K562 (cell line): Measurements from ENCODE around the gene ABHD1. TPM values are rescaled to one million over a fixed set of nuclear protein-coding genes. Genes with fewer than 3 reads are reported as not detected.

ENCODE experiments used
- ATAC-seq: fragments of 200-7000 bp; cut with Tn5 transposase; 3 replicates; pipeline ENCODE4 v1.9.1; 2020; ENCODE audit warnings: moderate library complexity
- BruUV-seq: library from RNA; stranded (reverse); fragments of 400-500 nt; replicated peaks from 2 replicates; lab custom pipeline; 2021; lab: Mats Ljungman, UMichigan
- CTCF ChIA-PET: fragments of 300-600 bp; formaldehyde crosslinking; extraction: SDS; loops from one replicate; lab custom pipeline; 2021; ENCODE audit warnings: low intra/inter-chr PET ratio; lab: Yijun Ruan, JAX
- POLR2A ChIA-PET: fragments of 300-600, 350-650 bp; sonication (Branson Sonifier 250); formaldehyde crosslinking; extraction: SDS; loops from one replicate; lab custom pipeline; 2021; ENCODE audit warnings: antibody characterized with exemption, inconsistent platforms; lab: Yijun Ruan, JAX
- DNase-seq, 4 experiments: peaks; one replicate each; pipeline versions ENCODE4 v3.0.0 to v3.0.0-alpha.2; 2011 to 2018; ENCODE audit warnings: low spot score in 3 of 4, mixed read lengths in 3 of 4; ENCODE audit errors: extremely low read depth in 1 of 4
- FAIRE-seq: peaks from 2 replicates; lab custom pipeline; 2011; peaks lifted over from hg19 to GRCh38; lab: Jason Lieb, UNC
- H2AFZ ChIP-seq: 2 replicates; pipeline ENCODE4 v1.6.0; 2011; ENCODE audit warnings: low read depth, low read length, control low read depth, inconsistent platforms
- H3K27ac ChIP-seq: fragments of 200-600 bp; 3 replicates; pipeline ENCODE4 v1.8.0; 2011; ENCODE audit warnings: low read depth, mild to moderate bottlenecking, control low read depth, inconsistent platforms, low read length, moderate library complexity, mixed read lengths; ENCODE audit errors: extremely low read depth
- H3K27me3 ChIP-seq, 2 experiments: fragments of 300-600 bp in 1 of 2; 2 replicates in 1 of 2; 3 replicates in 1 of 2; pipeline versions ENCODE4 v1.6.0 to v1.8.0; 2011; ENCODE audit warnings: inconsistent platforms in 2 of 2, low read length in 2 of 2, mild to moderate bottlenecking in 1 of 2, mixed read lengths in 1 of 2, moderate library complexity in 1 of 2; ENCODE audit not compliant: control insufficient read depth in 2 of 2, insufficient read depth in 2 of 2
- H3K36me3 ChIP-seq: fragments of 300-600 bp; 3 replicates; pipeline ENCODE4 v1.8.0; 2011; ENCODE audit warnings: mild to moderate bottlenecking, low read length, inconsistent platforms; ENCODE audit not compliant: control insufficient read depth, insufficient read depth
- H3K4me1 ChIP-seq, 2 experiments: fragments of 200-600 bp in 1 of 2; replicated peaks in 1 of 2; 2 replicates in 1 of 2; 3 replicates in 1 of 2; pipeline versions ENCODE4 v1.5.1 to v1.8.0; 2011; ENCODE audit warnings: inconsistent platforms in 2 of 2, low read length in 2 of 2, mild to moderate bottlenecking in 1 of 2, mixed read lengths in 1 of 2, moderate library complexity in 1 of 2; ENCODE audit not compliant: control insufficient read depth in 2 of 2, insufficient read depth in 2 of 2
- H3K4me2 ChIP-seq: 2 replicates; pipeline ENCODE4 v1.6.1; 2011; ENCODE audit warnings: low read length, control low read depth, inconsistent platforms, mixed read lengths; ENCODE audit not compliant: insufficient read depth
- H3K4me3 ChIP-seq: fragments of 200-600 bp; sonication (generic), shearing (Covaris generic); 2 replicates; pipeline ENCODE4 v1.5.1; 2016; ENCODE audit warnings: control low read depth, inconsistent platforms
- H3K79me2 ChIP-seq: fragments of 200-600 bp; 3 replicates; pipeline ENCODE4 v1.8.0; 2011; ENCODE audit warnings: low read length, inconsistent platforms; ENCODE audit not compliant: control insufficient read depth, insufficient read depth
- H3K9ac ChIP-seq, 2 experiments: 2 replicates each; pipeline versions ENCODE4 v1.6.0 to v1.6.1; 2011; ENCODE audit warnings: low read depth in 2 of 2, low read length in 2 of 2, control low read depth in 1 of 2, inconsistent platforms in 1 of 2, mild to moderate bottlenecking in 1 of 2, mixed read lengths in 1 of 2; ENCODE audit not compliant: insufficient read depth in 1 of 2
- H3K9me1 ChIP-seq: one replicate; pipeline ENCODE4 v1.6.0; 2011; ENCODE audit warnings: inconsistent platforms, mild to moderate bottlenecking, low read length, moderate library complexity; ENCODE audit not compliant: control insufficient read depth, insufficient read depth
- H3K9me3 ChIP-seq: replicated peaks from 2 replicates; pipeline ENCODE4 v1.5.1; 2011; ENCODE audit warnings: low read depth, low read length, inconsistent platforms; ENCODE audit not compliant: control insufficient read depth, insufficient read depth
- H4K20me1 ChIP-seq: replicated peaks from 2 replicates; pipeline ENCODE4 v1.6.1; 2011; ENCODE audit warnings: low read length, inconsistent platforms, mixed read lengths; ENCODE audit not compliant: control insufficient read depth, insufficient read depth
- ATF7 ChIP-seq: fragments of 450-650 bp; IDR thresholded peaks from 2 replicates; pipeline ENCODE4 v1.7.1; 2014; ENCODE audit warnings: mild to moderate bottlenecking, moderate library complexity
- EGR1 ChIP-seq: fragments of 450-650 bp; conservative IDR thresholded peaks from 2 replicates; pipeline ENCODE4 v1.6.1; 2017; ENCODE audit warnings: mild to moderate bottlenecking
- RBFOX2 ChIP-seq: fragments of 200-400 bp; formaldehyde crosslinking; IDR thresholded peaks from 2 replicates; pipeline ENCODE4 v1.6.1; 2017; ENCODE audit warnings: low read depth, mild to moderate bottlenecking, low read length, moderate library complexity
- SMAD2 ChIP-seq: fragments of 150-350 bp; IDR thresholded peaks from 2 replicates; pipeline ENCODE4 v1.6.1; 2014; ENCODE audit warnings: low read depth, mild to moderate bottlenecking, low read length
- TCF7L2 ChIP-seq: fragments of 150-350 bp; IDR thresholded peaks from 2 replicates; pipeline ENCODE4 v1.6.1; 2016; ENCODE audit warnings: low read depth, mild to moderate bottlenecking, low read length, moderate library complexity
- XRCC5 ChIP-seq: fragments of 200-400 bp; formaldehyde crosslinking; IDR thresholded peaks from 2 replicates; pipeline ENCODE4 v1.6.1; 2017; ENCODE audit warnings: low read depth, mild to moderate bottlenecking, low read length
- WGBS: fragments of 100-300 bp; shearing (Covaris generic); methylation state at CpG from one replicate; pipeline ENCODE4 v1.1.6; 2016; ENCODE audit warnings: low coverage, mixed read lengths; ENCODE audit not compliant: insufficient coverage; ENCODE audit errors: missing lambda C conversion rate; 5-methylcytosine and 5-hydroxymethylcytosine counted together
- in situ Hi-C: fragments of 300-500 bp; cut with MboI; formaldehyde crosslinking; loops from 4 replicates; pipeline ENCODE4 v1.15.0; 2018; ENCODE audit warnings: inconsistent platforms, mixed read lengths
- intact Hi-C: fragments of 100-400 bp; cut with micrococcal nuclease; formaldehyde crosslinking; loops from 2 replicates; pipeline ENCODE4 v1.14.2; 2022
- polyA plus RNA-seq, 8 experiments: library from polyadenylated mRNA; depleted of rRNA in 4 of 8; stranded (reverse) in 5 of 8; unstranded in 3 of 8; fragments of >200 nt; fragmentation: Nextera tagmentation in 2 of 8; fragmentation: Illumina TruSeq in 1 of 8; extraction: Ambion mirVana in 2 of 8; extraction: Trizol in 1 of 8; gene quantifications; 2 replicates each; pipeline versions ENCODE4 v1.2.1 to v1.2.3, GENCODE V29; 2011 to 2014; ENCODE audit warnings: inconsistent platforms in 1 of 8, missing spikeins in 1 of 8
- total RNA-seq, 7 experiments: library from RNA; depleted of rRNA in 6 of 7; stranded (reverse); fragments of >200 nt in 6 of 7; fragmentation: Illumina TruSeq in 2 of 7; extraction: Trizol in 2 of 7; gene quantifications; 2 replicates each; pipeline versions ENCODE4 v1.2.1 to v1.2.3, GENCODE V29; 2011 to 2021; ENCODE audit warnings: low replicate concordance in 1 of 7
- TF ChIP-seq, protein P1 (sequence below): sonication (generic); formaldehyde crosslinking; IDR thresholded peaks from 2 replicates; pipeline ENCODE4 v1.9.0; 2022; ENCODE audit warnings: mild to moderate bottlenecking, missing genetic modification reagents
- TF ChIP-seq, protein P2 (sequence below): IDR thresholded peaks from 2 replicates; pipeline ENCODE4 v1.6.1; 2014; ENCODE audit warnings: antibody characterized with exemption
- TF ChIP-seq, protein P3 (sequence below): sonication (generic); formaldehyde crosslinking; IDR thresholded peaks from 2 replicates; pipeline ENCODE4 v1.8.1; 2023; ENCODE audit warnings: mild to moderate bottlenecking, missing genetic modification reagents

ABHD1 gene
- total and polyA plus RNA-seq, 9 of the 15 experiments (the other 6 are each of a cell fraction or from before 2014, with no cell fraction given), result 0.10 to 0.16 (median 0.11) TPM; not detected in 5

DNA sequence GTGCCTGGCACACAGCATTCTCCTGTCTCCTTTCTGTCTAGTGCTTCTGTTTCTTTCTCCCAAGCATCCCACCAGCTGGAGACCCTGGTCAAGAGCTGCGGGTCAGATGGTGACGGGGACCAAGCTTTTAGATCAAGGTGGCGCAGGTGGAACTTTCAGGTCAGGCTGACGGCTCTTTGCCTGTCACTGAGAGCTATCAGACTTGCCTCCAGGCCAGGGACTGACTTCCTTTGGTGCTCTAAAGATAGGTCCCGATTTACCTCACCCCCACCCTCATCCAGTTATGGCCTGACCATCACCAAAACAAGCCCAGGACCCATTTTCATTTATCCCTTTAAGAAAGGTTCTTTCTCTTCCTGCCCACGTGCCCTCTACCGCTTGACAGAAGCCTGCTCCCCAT, 46.4 kb upstream of the ABHD1 start:
- Histone ChIP-seq H3K9ac (peak overlapping the region in 1 of 2 experiments; percentile 19; a peak in 1 of 4 replicates), H2AFZ (no peak overlapping the region), H3K4me3 (no peak overlapping the region), H3K27me3 (no peaks in the 10 kb centered on the region), H4K20me1 (no peaks in the 10 kb centered on the region), H3K9me3 (no peaks in the 10 kb centered on the region), H3K36me3 (no peaks in the 10 kb centered on the region), H3K4me1 (peaks cover 51 to 65% of the 10 kb centered on the region in 2 experiments), H3K9me1 (peaks cover 4% of the 10 kb centered on the region), H3K4me2 (no peak overlapping the region), H3K79me2 (no peaks in the 10 kb centered on the region), H3K27ac (no peak overlapping the region)
- ATAC-seq, result no peak
- WGBS, result 76% methylated on average over 5 of the region's 7 CpGs
- FAIRE-seq, result no peak
- intact Hi-C loops, result no loop called here
- ChIA-PET POLR2A (interaction anchor here (1.2 to 1.4 kb wide), 3 partner anchors 10 to 14 kb away, joined by 4 to 7 read pairs (median 5); partner anchors contain the start of gene KHK), CTCF (no interaction called here)
- in situ Hi-C loops, result no loop called here
- no TSS peak for BruUV-seq
- no peak for TF ChIP-seq SMAD2
- DNase-seq, result no peak

DNA sequence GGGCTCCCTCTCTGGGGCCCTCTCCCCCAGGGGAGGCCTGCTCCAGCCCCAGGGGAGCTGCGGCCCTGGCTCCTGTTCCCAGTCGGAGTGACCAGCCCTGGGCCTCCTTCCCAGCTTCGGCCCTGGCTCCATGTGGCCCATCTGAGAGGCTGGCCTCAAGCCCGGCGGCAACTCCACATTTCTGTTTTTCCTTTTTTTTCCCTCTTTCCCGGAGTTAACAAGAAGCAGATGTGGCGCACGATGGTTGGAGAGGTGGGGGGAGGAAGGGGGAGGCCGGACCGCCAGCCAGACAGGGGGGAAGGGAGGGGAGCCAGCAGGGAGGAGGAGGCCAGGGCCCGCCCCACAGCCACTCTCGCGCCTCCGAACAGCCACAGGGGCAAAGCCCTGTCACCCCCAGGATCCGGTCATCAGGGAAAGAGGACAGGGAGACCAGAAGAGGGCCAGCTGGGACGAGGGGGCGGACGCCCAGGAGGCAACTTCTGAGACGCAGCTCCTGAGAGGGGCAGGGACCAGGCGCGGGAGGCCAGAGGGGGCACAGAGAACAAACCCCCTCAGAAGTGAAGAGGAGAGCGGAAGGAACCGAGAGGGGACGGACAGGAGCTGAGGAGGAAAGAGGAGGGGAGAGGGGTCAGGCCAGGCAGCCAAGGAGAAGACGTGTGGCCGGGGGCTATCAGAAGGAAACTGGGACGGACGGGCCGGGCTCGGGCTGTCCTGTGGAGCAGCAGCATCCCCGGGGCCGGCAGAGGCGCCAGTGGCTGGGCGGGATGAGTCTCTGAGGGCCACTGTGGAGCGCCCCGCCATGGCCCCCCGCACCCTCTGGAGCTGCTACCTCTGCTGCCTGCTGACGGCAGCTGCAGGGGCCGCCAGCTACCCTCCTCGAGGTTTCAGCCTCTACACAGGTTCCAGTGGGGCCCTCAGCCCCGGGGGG, 45.1 kb upstream of the ABHD1 start, which contains the start of gene EMILIN1:
EMILIN1 (plus strand) TSS at position 349 of the 928 bp plus-strand sequence; CDS start at position 800, 451 bp downstream.
- 94% methylated on average over 17 of the region's 41 CpGs for WGBS
- in situ Hi-C loops, result no loop called here
- Histone ChIP-seq H3K27me3 (no peaks in the 10 kb centered on the region), H3K9me1 (peaks cover 4% of the 10 kb centered on the region), H3K4me1 (peaks cover 59 to 68% of the 10 kb centered on the region in 2 experiments), H4K20me1 (no peaks in the 10 kb centered on the region), H3K79me2 (no peaks in the 10 kb centered on the region), H3K9me3 (no peaks in the 10 kb centered on the region), H3K27ac (no peak within 1 kb of the TSS), H3K4me2 (no peak within 1 kb of the TSS), H3K4me3 (no peak within 1 kb of the TSS), H2AFZ (peak within 1 kb of the TSS; percentile 42; the same call in 1 of the 2 replicates), H3K36me3 (no peaks in the 10 kb centered on the region), H3K9ac (peak within 1 kb of the TSS in 1 of 2 experiments; percentile 77; a peak in 2 of 4 replicates)
- ATAC-seq, result no peak
- intact Hi-C loops, result no loop called here
- no TSS peak for BruUV-seq
- ChIA-PET CTCF (no interaction called here), POLR2A (interaction anchor here (0.6 to 1.4 kb wide), 7 partner anchors 7 to 120 kb away, joined by 3 to 7 read pairs (median 3); no protein-coding TSS in a partner anchor)
- peak in 2 of 4 experiments; percentile 33 to 46 for DNase-seq
- no peak for FAIRE-seq
- TF ChIP-seq, protein P1, sequence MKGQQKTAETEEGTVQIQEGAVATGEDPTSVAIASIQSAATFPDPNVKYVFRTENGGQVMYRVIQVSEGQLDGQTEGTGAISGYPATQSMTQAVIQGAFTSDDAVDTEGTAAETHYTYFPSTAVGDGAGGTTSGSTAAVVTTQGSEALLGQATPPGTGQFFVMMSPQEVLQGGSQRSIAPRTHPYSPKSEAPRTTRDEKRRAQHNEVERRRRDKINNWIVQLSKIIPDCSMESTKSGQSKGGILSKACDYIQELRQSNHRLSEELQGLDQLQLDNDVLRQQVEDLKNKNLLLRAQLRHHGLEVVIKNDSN (CRISPR knock-in tag), result peak; percentile 13; the same call in 1 of the 2 replicates
- TF ChIP-seq RBFOX2 (peak; percentile 16; the same call in 1 of the 2 replicates), TCF7L2 (no peak), EGR1 (peak; percentile 53; the same call in 1 of the 2 replicates), ATF7 (no peak), XRCC5 (no peak)
- TF ChIP-seq, protein P2, sequence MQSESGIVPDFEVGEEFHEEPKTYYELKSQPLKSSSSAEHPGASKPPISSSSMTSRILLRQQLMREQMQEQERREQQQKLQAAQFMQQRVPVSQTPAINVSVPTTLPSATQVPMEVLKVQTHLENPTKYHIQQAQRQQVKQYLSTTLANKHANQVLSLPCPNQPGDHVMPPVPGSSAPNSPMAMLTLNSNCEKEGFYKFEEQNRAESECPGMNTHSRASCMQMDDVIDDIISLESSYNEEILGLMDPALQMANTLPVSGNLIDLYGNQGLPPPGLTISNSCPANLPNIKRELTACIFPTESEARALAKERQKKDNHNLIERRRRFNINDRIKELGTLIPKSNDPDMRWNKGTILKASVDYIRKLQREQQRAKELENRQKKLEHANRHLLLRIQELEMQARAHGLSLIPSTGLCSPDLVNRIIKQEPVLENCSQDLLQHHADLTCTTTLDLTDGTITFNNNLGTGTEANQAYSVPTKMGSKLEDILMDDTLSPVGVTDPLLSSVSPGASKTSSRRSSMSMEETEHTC, result no peak
- TF ChIP-seq, protein P3, sequence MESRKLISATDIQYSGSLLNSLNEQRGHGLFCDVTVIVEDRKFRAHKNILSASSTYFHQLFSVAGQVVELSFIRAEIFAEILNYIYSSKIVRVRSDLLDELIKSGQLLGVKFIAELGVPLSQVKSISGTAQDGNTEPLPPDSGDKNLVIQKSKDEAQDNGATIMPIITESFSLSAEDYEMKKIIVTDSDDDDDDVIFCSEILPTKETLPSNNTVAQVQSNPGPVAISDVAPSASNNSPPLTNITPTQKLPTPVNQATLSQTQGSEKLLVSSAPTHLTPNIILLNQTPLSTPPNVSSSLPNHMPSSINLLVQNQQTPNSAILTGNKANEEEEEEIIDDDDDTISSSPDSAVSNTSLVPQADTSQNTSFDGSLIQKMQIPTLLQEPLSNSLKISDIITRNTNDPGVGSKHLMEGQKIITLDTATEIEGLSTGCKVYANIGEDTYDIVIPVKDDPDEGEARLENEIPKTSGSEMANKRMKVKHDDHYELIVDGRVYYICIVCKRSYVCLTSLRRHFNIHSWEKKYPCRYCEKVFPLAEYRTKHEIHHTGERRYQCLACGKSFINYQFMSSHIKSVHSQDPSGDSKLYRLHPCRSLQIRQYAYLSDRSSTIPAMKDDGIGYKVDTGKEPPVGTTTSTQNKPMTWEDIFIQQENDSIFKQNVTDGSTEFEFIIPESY (CRISPR knock-in tag), result peak; percentile 26; the same call in 1 of the 2 replicates
